Psoas muscle (tissue), 8 donors: Measurements from ENCODE around the gene KCNG2. TPM values are rescaled to one million over a fixed set of nuclear protein-coding genes. Genes with fewer than 3 reads are reported as not detected.

Experiments used
- ATAC-seq, 4 donors: fragments of 200-7000 bp; cut with Tn5 transposase; one replicate each; pipeline ENCODE4 v1.9.1; 2020; ENCODE audit warnings: moderate library complexity in 3 of 4, mild to moderate bottlenecking in 2 of 4
- DNase-seq, 2 donors: peaks; one replicate each; pipeline ENCODE4 v3.0.0-alpha.2; 2020
- H3K27ac ChIP-seq: fragments of 200-600 bp; one replicate; pipeline ENCODE4 v1.8.0; 2022
- H3K27me3 ChIP-seq, 3 donors: fragments of 200-600 bp in 1 of 3; one replicate each; pipeline versions ENCODE4 v1.6.1 to v1.8.0; 2013 to 2022; ENCODE audit warnings: low read length in 2 of 3, mild to moderate bottlenecking in 2 of 3, moderate library complexity in 1 of 3; ENCODE audit not compliant: insufficient read depth in 3 of 3
- H3K36me3 ChIP-seq, 2 donors: fragments of 200-600 bp in 1 of 2; one replicate each; pipeline versions ENCODE4 v1.6.1 to v1.8.0; 2013 to 2022; ENCODE audit warnings: low read depth in 1 of 2, mild to moderate bottlenecking in 1 of 2, moderate library complexity in 1 of 2; ENCODE audit not compliant: insufficient read depth in 1 of 2
- H3K4me1 ChIP-seq: fragments of 200-600 bp; one replicate; pipeline ENCODE4 v1.8.0; 2022
- H3K4me3 ChIP-seq: fragments of 200-600 bp; one replicate; pipeline ENCODE4 v1.8.0; 2022; ENCODE audit warnings: mild to moderate bottlenecking
- H3K9me3 ChIP-seq: fragments of 200-600 bp; one replicate; pipeline ENCODE4 v1.8.0; 2022
- WGBS, 3 donors: extraction: QIAGEN DNeasy Blood & Tissue Kit; methylation state at CpG; one replicate each; pipeline versions ENCODE4 v1.1.6 to v1.1.7; 2013; 5-methylcytosine and 5-hydroxymethylcytosine counted together
- intact Hi-C, 2 donors: fragments of 100-400 bp; cut with DNase I; formaldehyde crosslinking; loops; one replicate each; pipeline versions ENCODE4 v1.11.0 to v1.14.2; 2022
- polyA plus RNA-seq, 3 donors: library from polyadenylated mRNA; stranded (reverse); fragments of 200-250 nt; gene quantifications; one replicate each; pipeline ENCODE4 v1.2.3, GENCODE V29; 2013
- total RNA-seq, 4 donors: library from RNA; stranded (reverse); fragmentation: NEBNext Ultra II Directional in 2 of 4; extraction: Animal tissue kit (Norgen Biotek cat#: 25700) in 2 of 4; gene quantifications; one replicate each; pipeline versions ENCODE4 v1.2.1 to v1.2.4, GENCODE V29; 2021 to 2023
- TF ChIP-seq, protein P1 (sequence below): fragments of 200-600 bp; IDR thresholded peaks from one replicate; pipeline ENCODE4 v1.8.0; 2022; ENCODE audit warnings: antibody characterized with exemption
- donor health status: healthy with polysubstance abuse.
- donor health status: DM: no; HTN: no; CAD: no; lungs with moderate emphysema.
- donor health status: Bipolar disorder and iron deficiency.
- donor health status: healthy.
- donor health status: DM: yes; HTN: yes; CAD: no.
- donor health status: DM: no; HTN: no; CAD: no.
- donor health status: DM: no; HTN: no; CAD: no.
- donor health status: DM: yes; HTN: yes; CAD: no.

Gene KCNG2
- total and polyA plus RNA-seq, 7 donors, result 0.04 to 0.54 (median 0.27) TPM; not detected in 2

DNA sequence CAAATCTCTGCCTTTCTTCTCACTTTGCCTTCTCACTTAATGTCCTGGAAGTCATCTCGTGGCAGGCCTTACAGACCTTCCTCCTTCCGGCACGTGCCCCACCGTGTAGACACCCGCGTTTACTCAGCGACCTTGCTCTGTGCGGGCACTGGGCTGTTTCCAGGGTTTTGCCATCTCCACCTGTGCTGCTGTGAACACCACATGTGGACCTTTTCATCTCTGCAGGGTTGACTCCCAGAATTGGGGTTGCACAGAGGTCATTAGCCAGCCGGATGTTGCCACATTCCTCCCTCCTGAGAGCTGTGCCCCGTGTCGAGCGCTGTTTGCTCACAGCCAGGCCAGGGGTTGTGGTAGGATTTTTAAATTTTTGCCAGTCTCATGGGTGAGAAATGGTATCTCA lies 25.4 kb downstream of the KCNG2 start:
- Histone ChIP-seq H3K9me3 (no peaks in the 10 kb centered on the region), H3K27ac (no peak overlapping the region), H3K4me1 (no peaks in the 10 kb centered on the region), H3K36me3 (no peaks in the 10 kb centered on the region), H3K27me3 (peaks cover 0 to 10% (median 3%) of the 10 kb centered on the region in 3 donors), H3K4me3 (no peak overlapping the region)
- 60 to 66% (median 65%) methylated on average over 12 of the region's 12 CpGs for WGBS, 3 donors
- TF ChIP-seq, protein P1, sequence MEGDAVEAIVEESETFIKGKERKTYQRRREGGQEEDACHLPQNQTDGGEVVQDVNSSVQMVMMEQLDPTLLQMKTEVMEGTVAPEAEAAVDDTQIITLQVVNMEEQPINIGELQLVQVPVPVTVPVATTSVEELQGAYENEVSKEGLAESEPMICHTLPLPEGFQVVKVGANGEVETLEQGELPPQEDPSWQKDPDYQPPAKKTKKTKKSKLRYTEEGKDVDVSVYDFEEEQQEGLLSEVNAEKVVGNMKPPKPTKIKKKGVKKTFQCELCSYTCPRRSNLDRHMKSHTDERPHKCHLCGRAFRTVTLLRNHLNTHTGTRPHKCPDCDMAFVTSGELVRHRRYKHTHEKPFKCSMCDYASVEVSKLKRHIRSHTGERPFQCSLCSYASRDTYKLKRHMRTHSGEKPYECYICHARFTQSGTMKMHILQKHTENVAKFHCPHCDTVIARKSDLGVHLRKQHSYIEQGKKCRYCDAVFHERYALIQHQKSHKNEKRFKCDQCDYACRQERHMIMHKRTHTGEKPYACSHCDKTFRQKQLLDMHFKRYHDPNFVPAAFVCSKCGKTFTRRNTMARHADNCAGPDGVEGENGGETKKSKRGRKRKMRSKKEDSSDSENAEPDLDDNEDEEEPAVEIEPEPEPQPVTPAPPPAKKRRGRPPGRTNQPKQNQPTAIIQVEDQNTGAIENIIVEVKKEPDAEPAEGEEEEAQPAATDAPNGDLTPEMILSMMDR, result no peak
- no peak for DNase-seq
- no peak for ATAC-seq
- intact Hi-C loops, result no loop called here

DNA sequence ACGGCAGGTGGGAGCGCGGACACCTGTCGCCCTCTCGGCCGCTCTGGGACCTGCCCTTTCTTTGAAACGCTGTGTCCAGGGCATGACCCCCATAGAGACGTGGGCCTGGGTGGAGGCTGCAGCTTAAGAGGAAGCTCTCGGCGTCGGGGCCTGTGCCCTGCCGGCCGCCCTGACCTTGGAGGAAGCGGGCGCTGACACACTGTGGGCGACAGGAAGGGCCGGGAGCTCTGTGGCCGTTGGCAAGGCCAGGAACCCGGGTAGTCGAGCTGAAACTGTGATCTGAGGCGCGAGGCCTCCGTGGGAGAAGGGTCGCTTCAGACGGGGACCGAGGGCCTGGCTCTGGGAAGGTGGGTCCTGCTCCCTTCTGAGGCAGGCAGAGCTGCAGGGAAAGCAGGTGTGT lies 28.2 kb downstream of the KCNG2 start:
- DNase-seq, result no peak
- TF ChIP-seq, protein P1, result no peak
- H3K4me1 ChIP-seq, result no peaks in the 10 kb centered on the region
- H3K9me3 ChIP-seq, result no peaks in the 10 kb centered on the region
- no peak for ATAC-seq
- WGBS, 3 donors, result 79 to 82% (median 81%) methylated on average over 26 of the region's 26 CpGs
- no peak overlapping the region for H3K4me3 ChIP-seq
- no peaks in the 10 kb centered on the region for H3K36me3 ChIP-seq
- peaks cover 0 to 2% (median 0%) of the 10 kb centered on the region in 3 donors for H3K27me3 ChIP-seq
- no peak overlapping the region for H3K27ac ChIP-seq
- intact Hi-C loops, result no loop called here

DNA sequence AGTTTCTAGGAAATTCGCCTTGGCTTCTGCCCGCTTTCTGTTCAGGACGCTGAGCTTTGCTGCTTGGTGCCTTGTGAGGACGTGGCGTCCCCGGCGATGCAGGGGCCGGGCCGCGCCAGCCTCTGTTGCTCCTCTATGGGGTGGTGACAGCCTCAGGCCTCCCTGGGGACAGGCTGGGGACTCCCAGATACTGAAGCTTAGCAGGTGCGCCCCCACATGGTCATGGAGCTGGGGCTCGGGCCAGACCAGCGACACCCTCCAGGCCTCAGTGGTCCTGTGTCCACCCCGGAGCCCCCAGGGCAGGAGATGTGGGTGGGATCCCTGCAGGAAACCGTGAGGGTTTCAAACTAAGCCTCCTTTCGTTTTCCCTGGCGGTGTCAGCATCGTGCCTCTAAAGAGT lies 29.2 kb downstream of the KCNG2 start:
- no peak overlapping the region for H3K4me3 ChIP-seq
- intact Hi-C loops, result no loop called here
- H3K9me3 ChIP-seq, result no peaks in the 10 kb centered on the region
- DNase-seq, result no peak
- ATAC-seq, result no peak
- WGBS, 3 donors, result 83 to 87% (median 84%) methylated on average over 18 of the region's 18 CpGs
- no peaks in the 10 kb centered on the region for H3K4me1 ChIP-seq
- TF ChIP-seq, protein P1, result no peak
- peaks cover 0 to 2% (median 0%) of the 10 kb centered on the region in 3 donors for H3K27me3 ChIP-seq
- no peak overlapping the region for H3K27ac ChIP-seq
- no peaks in the 10 kb centered on the region for H3K36me3 ChIP-seq

DNA sequence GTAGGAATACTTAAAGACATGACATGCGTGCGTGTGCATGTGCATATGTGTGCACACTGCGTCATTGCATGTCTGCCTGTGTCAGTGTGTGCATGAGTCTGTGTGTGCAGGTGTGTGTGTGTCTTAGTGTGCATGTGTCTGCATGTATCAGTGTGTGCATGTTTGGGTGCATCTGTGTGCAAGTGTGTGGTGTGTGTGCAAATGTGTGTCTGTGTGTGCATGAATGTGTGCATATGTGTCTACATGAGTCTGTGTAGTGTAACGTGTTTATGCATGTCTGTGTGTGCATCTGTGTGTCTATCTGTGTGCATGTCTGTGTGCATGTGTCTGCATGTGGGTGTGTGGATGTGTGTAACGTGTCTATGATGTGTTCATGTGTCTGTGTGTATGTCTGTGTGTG lies 30.5 kb downstream of the KCNG2 start:
- no peaks in the 10 kb centered on the region for H3K4me1 ChIP-seq

More for the DNA sequence above, 30.5 kb downstream of the KCNG2 start:
- DNase-seq, result no peak
- no peak for ATAC-seq
- H3K36me3 ChIP-seq, result no peaks in the 10 kb centered on the region
- TF ChIP-seq, protein P1, result no peak
- H3K27ac ChIP-seq, result no peak overlapping the region
- WGBS, 3 donors, result 92 to 94% (median 93%) methylated on average over 5 of the region's 5 CpGs
- intact Hi-C loops, result no loop called here
- no peak overlapping the region for H3K4me3 ChIP-seq
- no peaks in the 10 kb centered on the region for H3K9me3 ChIP-seq
- H3K27me3 ChIP-seq, result peaks cover 0 to 9% (median 2%) of the 10 kb centered on the region in 3 donors
